Panc1 (cell line): ENCODE measurements around the gene LRP11.

Experiments
- CTCF ChIP-seq: fragments of 450-650 bp; IDR thresholded peaks from 2 replicates; pipeline ENCODE4 v1.5.1; 2017; ENCODE audit warnings: mild to moderate bottlenecking
- SIN3A ChIP-seq: IDR thresholded peaks from 2 replicates; pipeline ENCODE4 v1.6.1; 2012; ENCODE audit warnings: low read depth, mild to moderate bottlenecking, low read length, moderate library complexity, borderline replicate concordance; ENCODE audit not compliant: insufficient read depth

GRCh38 chr6:149777624-149778023 is 86.5 kb downstream of the LRP11 start:
- TF ChIP-seq CTCF = no peak
- no peak for TF ChIP-seq SIN3A
